HCEC 1CT (cell line): ENCODE data around the gene ITPRID2.

Experiments
- DNase-seq: peaks from one replicate; pipeline ENCODE4 v3.0.0-alpha.2; 2017

ITPRID2 gene

GRCh38 chr2:181891258-181891965 lies at the start of gene ITPRID2:
Gene ITPRID2, plus strand, starts transcription at chr2:181891730. Its CDS starts 337 bp downstream, at chr2:181892067.
- peak; percentile 93 for DNase-seq

GRCh38 chr2:181844551-181845290 lies 46.8 kb upstream of the ITPRID2 start:
- DNase-seq, result no peak

GRCh38 chr2:181846399-181847197 lies 44.9 kb upstream of the ITPRID2 start:
- DNase-seq, result no peak

GRCh38 chr2:181847198-181847556 lies 44.4 kb upstream of the ITPRID2 start:
- DNase-seq, result no peak

GRCh38 chr2:181847702-181848101 lies 43.8 kb upstream of the ITPRID2 start:
- no peak for DNase-seq

- peak; percentile 24 for DNase-seq
Observed at GRCh38 chr2:181848261-181848886, 43.2 kb upstream of the ITPRID2 start.

- no peak for DNase-seq
Observed at GRCh38 chr2:181849601-181850000, 41.9 kb upstream of the ITPRID2 start.

GRCh38 chr2:181850936-181851560 lies 40.5 kb upstream of the ITPRID2 start:
- DNase-seq, result no peak

GRCh38 chr2:181851726-181852125 lies 39.8 kb upstream of the ITPRID2 start:
- no peak for DNase-seq

GRCh38 chr2:181853696-181854095 lies 37.8 kb upstream of the ITPRID2 start:
- DNase-seq, result no peak

- peak; percentile 60 for DNase-seq
Observed at GRCh38 chr2:181857483-181857882, 34.0 kb upstream of the ITPRID2 start.

- no peak for DNase-seq
Observed at GRCh38 chr2:181858600-181858999, 32.9 kb upstream of the ITPRID2 start.

GRCh38 chr2:181859123-181859522 lies 32.4 kb upstream of the ITPRID2 start:
- DNase-seq, result no peak

GRCh38 chr2:181859803-181860202 lies 31.7 kb upstream of the ITPRID2 start:
- DNase-seq, result no peak

GRCh38 chr2:181861379-181861778 lies 30.2 kb upstream of the ITPRID2 start:
- no peak for DNase-seq

- DNase-seq, result no peak
Observed at GRCh38 chr2:181862583-181863281, 28.8 kb upstream of the ITPRID2 start.

- DNase-seq, result no peak
Observed at GRCh38 chr2:181872178-181872577, 19.4 kb upstream of the ITPRID2 start.

- DNase-seq, result peak; percentile 77
Observed at GRCh38 chr2:181876614-181877063, 14.9 kb upstream of the ITPRID2 start.

- no peak for DNase-seq
Observed at GRCh38 chr2:181877181-181877664, 14.3 kb upstream of the ITPRID2 start.

- DNase-seq, result no peak
Observed at GRCh38 chr2:181878448-181878847, 13.1 kb upstream of the ITPRID2 start.

- no peak for DNase-seq
Observed at GRCh38 chr2:181879295-181879694, 12.2 kb upstream of the ITPRID2 start.
